ENCODE results near the gene DRD1. TPM values are rescaled to one million over a fixed set of nuclear protein-coding genes. Genes with fewer than 3 reads are reported as not detected.
"Not testable (repeated sequence)": the region's sequence is repeated elsewhere in the genome, so short reads cannot be mapped to it uniquely, and the experiment has no call there.

DRD1 gene
- total RNA-seq, 4 donors from 2014 or later: 0.13 to 0.96 (median 0.32) TPM; not detected in 1

DNA sequence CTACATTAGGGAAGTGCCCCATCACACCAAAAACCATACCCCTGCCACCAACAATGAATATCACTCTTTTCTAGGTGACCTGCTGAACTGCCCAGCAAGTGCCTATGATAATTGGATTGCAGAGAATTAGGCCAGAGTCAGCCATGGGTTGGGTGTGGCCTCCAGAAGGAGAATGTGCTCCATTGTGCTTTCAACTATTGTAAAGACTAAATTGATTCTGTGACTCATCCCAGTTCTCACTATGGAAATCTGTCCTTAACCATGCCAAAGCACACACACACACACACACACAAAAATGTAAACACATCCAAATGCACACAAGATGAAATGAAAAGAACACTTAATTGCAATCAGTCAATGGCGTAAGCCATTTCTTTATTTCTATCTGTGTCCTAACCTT is 25.7 kb downstream of the DRD1 start:
- no peak for TF ChIP-seq CTCF (IDR thresholded peaks at IDR 0.05)
- DNase-seq (ENCODE audit: low spot score) (no peak), ATAC-seq (ENCODE audit: low FRiP score) (no peak)

GRCh38 chr5:175417384-175417783 is 26.6 kb downstream of the DRD1 start:
- ATAC-seq (ENCODE audit: low FRiP score) (no peak), DNase-seq (ENCODE audit: low spot score) (no peak)
- no peak for TF ChIP-seq CTCF (IDR thresholded peaks at IDR 0.05)

DNA sequence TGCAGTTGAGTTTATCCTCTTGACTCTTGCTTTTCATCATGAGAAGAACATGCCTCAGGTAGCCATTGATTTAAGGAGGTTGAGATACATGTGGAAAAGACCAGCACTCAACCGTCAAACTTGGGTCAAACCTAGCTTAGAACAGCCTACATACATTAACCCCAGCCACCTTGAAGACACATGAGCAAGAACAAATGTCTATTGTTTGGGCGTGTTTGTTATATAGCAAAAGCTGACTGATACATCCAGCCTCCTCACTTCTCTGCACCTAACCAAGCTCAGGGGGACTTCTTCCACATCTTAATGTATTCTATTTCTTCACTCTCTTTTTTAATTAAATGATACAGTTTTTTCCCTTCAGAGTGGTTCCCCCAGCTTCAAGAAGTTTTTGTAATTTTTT is 28.7 kb downstream of the DRD1 start:
- ATAC-seq (ENCODE audit: low FRiP score): no peak
- no peak for TF ChIP-seq CTCF (IDR thresholded peaks at IDR 0.05)
- DNase-seq (ENCODE audit: low spot score): no peak

DNA sequence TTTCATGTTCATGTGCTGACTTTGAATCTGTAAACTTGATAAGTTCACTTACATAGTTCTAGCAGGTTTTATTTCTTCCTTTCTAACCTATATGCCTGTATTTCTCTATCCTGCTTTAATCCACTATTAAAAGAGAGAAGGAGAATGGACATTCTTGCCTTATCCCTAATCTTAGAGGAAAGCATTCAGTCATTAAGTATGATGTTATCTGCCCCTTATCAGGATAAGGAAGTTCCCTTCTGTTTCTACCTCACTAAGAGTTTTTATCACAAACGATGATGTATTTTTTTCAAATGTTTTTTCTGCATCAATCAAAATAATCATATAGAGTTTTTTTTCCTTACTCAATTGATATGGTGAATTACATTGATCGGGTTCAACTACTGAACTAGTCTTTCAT is 33.1 kb downstream of the DRD1 start:
- TF ChIP-seq CTCF (IDR thresholded peaks at IDR 0.05): no peak
- DNase-seq (ENCODE audit: low spot score): no peak
- no peak for ATAC-seq (ENCODE audit: low FRiP score)

- TF ChIP-seq CTCF (IDR thresholded peaks at IDR 0.05): no peak
- DNase-seq (ENCODE audit: low spot score): no peak
- ATAC-seq (ENCODE audit: low FRiP score): no peak
Observed at GRCh38 chr5:175406300-175406699, 37.7 kb downstream of the DRD1 start.

DNA sequence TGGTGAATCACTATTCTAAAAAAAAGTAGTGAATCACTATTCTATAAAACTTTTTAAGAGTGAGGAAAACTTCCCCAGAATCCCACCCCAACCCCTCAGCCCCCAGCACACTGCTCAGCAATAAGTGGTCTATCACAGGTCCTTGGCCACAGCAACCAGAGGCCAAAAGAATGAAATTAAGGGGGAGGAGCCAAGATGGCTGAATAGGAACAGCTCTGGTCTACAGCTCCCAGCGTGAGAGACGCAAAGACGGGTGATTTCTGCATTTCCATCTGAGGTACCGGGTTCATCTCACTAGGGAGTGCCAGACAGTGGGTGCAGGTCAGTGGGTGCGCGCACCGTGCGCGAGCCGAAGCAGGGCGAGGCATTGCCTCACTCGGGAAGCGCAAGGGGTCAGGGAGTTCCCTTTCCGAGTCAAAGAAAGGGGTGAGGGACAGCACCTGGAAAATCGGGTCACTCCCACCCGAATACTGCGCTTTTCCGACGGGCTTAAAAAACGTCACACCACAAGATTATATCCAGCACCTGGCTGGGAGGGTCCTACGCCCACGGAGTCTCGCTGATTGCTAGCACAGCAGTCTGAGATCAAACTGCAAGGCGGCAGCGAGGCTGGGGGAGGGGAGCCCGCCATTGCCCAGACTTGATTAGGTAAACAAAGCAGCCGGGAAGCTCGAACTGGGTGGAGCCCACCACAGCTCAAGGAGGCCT is 46.2 kb downstream of the DRD1 start:
- not testable (repeated sequence) for ATAC-seq (ENCODE audit: low FRiP score); DNase-seq (ENCODE audit: low spot score)

DNA sequence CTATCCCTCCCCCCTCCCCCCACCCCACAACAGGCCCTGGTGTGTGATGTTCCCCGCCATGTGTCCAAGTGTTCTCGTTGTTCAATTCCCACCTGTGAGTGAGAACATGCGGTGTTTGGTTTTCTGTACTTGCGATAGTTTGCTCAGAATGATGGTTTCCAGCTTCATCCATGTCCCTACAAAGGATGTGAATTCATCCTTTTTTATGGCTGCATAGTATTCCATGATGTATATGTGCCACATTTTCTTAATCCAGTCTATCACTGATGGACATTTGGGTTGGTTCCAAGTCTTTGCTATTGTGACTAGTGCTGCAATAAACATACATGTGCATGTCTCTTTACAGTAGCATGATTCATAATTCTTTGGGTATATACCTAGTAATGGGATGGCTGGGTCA is 48.6 kb downstream of the DRD1 start:
- DNase-seq (ENCODE audit: low spot score); ATAC-seq (ENCODE audit: low FRiP score): not testable (repeated sequence)

GRCh38 chr5:175394601-175395000 is 49.4 kb downstream of the DRD1 start:
- DNase-seq (ENCODE audit: low spot score): no peak
- no peak for ATAC-seq (ENCODE audit: low FRiP score)
- no peak for TF ChIP-seq CTCF (IDR thresholded peaks at IDR 0.05)
